HG03565 (cell line): ENCODE data around the gene SETD2.

ENCODE experiments used
- ATAC-seq: cut with Tn5 transposase; IDR thresholded peaks from one replicate; pipeline ENCODE4 v1.9.1; 2021; ENCODE audit warnings: mild to moderate bottlenecking, moderate library complexity; ENCODE audit not compliant: unreplicated experiment

The SETD2 gene

DNA sequence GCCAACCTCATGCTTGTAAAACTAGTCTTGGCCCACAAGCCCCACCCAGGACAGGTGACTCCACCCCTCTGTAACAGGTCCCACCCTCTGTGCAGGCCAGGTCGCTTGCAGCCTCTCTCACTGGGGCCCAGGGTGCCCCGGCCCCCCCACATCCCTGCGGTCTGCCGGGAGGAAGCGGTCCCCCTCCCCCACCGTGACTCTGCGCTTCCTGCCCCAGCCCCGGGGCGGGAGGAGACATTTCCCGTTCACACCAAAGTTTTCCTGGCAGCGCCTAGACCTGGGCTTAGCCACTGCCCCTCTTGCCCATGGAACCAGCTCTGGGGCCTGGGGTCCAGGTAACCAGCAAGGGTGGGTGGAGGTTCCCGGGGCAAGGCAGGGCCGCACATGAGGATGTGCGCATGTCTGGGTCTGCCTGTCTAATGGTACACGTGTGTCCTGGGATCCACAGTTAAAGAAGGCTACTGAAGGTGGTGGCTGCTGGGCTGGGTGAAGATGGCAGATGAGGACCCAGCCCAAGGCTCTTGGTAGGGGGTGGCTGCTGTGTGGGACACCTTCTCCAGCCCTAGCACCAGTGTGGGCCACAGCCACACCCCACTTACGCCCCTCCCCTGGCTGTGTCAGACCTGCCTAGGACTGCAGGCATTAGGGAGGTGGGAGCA, 176.0 kb downstream of the SETD2 start:
- peak; percentile 58 for ATAC-seq

DNA sequence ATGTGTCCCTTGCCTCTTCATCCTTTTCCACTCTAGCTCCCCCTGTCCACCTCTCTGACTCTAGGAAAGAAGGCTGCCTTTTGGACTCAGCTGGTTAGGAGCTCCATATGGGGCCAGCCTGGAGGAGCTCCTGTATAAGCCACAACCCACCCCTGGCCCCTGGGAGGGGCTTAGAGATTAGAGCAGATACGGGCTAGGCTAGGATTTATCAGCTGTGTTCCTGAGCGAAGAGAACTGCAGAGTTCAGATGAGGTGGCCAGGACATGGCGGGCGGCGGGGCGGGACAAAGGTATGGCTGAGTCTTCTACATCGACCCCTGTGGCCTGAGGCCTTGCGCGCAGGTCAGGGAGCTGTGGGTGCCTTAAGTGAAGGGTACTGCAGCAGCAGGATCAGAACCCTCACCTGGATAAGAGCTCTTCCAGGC, 176.6 kb downstream of the SETD2 start:
- ATAC-seq: peak; percentile 3

DNA sequence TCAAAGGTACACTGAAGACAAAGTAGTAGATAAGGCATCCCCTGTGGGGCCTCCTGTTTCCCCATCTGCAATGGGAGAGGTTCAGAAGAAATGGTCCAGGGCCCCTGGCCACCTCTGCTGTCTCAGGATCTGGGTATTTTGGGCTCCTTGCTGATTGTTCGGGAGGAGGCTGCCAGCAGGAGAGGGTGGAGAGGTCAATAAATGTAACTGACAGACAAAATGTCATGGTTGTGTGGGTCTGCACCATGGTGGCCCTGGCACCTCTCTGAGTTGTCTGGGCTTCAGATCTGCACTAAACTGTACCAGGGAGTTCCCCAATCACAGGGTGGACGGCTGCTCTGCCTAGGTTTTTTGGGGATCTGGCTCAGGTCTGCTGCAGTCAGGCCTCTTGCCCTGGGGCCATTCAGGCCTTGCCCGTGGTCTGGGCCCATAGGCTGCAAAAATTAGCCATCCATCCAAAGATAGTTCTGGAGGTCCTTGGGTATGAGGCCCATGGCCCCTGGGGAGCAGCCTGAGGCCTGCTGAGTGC, 177.1 kb downstream of the SETD2 start:
- ATAC-seq: no peak

DNA sequence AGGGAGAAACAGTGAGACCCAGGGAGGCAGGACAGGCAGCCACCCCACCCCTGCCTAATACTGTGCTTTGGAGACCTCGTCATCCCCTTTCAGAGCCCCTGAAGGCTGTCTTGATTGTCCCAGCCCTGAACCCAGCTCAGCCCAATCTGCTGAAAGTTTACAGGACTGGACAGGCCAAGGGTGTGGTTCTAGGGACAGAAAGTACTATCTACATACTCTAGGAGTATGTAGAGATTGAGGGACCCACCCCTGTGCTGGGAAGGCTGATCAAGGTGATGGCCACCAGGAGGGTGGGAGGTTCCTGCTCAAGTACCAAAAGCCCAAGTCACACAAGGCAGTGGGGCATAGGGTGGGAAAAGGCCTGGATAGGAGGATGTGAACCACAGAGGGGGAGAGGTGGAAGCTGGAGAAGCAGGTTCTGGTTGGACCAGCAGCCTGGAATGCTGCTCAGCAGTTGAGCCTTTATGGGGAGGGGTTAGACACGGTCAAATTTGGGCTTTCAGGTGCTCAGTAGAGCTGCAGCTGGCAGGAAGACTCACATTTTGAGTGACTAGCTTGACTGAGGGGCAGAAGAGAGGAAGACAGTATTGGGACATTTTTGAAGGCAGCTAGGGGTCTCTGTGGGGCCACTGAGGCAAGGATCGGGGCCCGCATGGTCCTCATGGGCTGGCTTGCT, 177.7 kb downstream of the SETD2 start:
- ATAC-seq: no peak

DNA sequence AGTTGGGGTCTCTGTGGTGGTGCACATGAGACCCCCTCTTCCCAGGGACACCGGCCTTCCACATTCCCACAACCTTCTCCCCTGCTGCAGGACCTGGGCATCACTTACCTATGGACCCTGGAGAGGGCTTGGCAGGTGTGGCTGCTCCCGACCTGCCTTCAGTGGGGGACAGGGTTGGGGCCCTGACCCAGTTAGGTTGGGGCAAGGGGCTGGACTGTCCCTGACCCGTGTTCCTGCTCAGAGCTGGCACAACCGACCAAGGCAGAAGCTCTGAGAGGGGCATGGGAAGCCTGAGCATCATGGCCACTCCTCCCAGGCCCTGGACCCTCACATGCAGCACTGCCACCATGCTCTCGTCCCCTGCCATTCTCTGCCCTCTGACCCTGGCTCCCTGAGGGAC, 178.3 kb downstream of the SETD2 start:
- ATAC-seq: no peak

DNA sequence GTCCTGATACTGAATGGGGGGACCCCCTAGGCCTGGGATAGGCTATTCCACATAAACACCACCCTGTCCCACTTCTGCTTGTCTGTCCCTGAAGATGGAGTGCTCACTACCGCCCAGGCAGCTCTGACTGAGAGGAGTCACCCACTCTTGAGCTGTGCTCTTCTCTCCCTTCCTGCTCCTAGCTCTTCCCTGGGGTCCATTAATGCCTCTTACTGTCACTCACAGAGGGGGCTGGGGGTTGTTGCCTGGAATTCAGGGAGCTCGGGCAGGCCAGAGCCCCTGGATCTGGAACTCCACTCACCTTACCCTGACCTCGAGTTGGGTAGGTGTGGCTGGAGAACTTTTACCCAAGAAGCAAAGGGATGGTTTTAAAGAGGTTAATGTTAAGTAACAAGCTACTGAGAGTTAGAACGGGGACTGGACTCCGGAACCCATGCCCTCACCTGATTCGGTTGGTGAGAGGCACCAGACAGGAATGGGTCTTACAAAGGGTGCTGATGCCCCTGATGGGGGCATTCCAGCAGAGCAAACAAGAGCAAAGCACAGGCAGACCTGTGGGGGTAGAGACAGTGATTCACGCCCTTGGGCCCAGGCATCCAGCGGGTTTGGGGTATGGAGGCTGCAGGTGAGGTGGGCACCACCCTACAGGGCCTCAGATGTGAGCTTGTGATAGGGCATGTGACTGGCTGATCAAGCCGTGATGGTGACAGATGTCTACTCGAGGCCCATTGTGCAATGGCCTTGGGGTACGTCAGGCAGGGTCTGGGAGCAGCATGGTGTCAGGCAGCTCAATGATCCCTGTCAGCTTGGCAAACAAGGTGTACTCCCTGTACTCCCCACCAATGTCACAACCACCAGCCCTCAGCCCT, 179.1 kb downstream of the SETD2 start:
- ATAC-seq: no peak

DNA sequence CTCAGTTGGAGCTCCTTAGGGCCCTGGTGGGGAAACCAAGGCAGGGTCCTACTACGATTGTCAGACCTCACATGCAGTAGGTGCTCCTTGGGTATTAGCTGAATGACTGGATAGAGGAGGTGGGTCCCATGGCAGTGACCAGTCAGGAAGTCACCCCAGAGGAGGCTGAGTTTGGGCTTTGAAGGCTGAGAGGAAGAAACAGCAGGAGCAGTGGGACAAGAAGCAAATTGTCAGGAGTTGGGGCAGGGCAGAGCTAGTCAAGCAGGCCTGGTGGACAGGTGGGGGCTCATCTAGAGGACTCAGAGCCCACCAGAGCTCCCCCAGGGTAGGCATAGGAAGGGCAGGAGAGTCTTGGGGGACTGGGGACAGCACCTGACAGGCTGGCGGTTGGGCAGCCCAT, 181.4 kb downstream of the SETD2 start:
- ATAC-seq: no peak

DNA sequence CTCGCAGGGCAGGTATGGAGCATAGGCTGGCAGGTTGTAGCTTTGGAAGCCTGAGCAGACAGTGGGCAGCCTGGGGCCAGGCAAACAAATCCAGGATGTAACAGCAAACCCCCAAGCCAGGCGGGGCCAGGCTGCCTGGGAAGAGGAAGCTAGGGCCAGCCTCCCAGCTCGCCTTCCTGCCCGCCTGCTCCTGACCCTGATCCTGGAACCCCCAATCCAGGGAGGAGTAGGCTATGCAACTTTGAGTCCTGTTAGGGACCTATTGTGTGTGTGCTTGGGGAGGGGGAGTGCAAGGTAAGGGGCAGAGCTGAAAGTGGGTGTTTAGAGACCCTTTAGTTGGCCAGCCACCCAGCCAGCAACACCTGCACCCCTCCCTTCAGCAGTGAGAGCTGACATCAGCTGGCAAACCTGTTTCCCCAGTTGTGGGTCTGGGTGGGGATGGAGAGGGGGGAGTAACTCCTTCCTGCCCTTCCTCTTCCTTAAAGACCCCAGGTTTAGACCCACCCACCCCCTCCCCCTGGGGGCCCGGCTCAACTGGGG, 181.9 kb downstream of the SETD2 start:
- no peak for ATAC-seq

DNA sequence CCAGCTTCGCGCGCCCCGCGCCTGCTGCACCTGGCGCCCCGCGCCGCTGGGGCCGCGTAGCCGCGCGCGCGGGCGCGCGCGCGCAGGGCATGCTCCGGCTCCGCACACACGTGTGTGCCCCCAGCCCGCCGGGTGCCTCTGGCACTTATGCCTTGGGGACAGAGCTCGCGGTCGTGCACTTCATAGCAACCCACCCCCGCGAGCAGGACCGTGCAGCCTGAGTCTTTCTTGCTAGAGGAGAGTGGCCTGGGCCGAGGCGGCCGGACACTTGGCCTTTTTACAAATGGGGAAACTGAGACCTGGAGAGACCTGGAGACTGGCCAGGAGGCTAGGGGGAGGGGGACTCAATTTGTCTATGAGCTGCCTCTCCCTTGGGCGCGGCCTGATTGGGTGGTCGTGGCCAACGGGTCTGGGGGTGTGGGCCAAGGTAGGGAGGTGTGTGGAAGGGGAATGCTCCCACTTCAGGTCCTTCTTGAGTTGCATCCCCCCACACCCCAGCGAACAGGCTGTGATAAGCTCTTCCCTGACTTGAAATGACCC, 183.9 kb downstream of the SETD2 start:
- no peak for ATAC-seq

DNA sequence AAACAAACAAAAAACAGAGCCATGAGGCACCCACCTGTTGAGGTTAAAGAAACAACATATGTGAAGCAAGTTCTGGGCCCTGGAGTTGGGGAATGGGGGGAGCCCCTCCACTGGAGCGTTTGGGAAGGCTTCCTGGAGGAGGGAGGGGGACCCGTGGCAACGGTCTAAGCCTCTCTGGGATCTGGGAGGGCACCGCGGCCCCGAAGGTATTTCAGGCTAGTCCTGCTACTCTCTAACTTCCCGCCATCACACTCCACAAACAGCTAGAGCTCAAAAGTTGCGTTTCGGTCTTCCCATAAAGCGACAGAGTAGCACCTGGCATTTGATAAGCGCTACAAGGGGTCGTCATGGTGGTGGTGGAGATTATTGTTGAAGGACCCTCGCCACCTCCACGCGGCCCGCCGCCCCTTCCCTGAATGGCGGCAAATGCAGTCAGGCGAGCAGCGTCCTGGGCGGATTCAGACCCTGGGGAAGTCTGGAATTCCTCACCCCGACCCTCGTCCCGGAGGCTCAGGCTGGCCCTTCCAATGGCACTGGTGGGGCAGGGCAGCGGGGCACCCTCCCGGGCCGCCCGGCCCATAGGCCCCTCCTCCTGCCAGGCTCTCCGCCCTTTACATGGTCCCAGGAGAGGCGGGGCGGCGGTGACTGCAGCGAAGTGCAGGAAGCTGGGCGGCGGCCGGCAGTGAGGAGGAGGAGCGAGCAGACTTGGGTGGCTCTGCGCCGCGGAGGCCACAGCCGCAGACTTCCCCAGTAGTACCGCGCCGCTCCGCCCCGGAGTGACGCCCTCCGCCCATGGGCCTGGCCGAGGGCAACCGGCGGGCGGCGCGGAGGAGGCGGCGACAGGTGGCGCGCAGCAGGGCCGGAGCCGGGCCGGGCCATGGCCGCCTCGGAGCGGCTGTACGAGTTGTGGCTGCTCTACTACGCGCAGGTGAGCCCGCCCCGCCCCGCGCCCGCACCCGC, 184.6 kb downstream of the SETD2 start, which contains the start of gene NBEAL2:
Gene NBEAL2, plus strand, starts transcription at position 682 of the 960 bp plus-strand sequence. Its CDS starts 196 bp downstream, at position 878.
- ATAC-seq: peak; percentile 47

DNA sequence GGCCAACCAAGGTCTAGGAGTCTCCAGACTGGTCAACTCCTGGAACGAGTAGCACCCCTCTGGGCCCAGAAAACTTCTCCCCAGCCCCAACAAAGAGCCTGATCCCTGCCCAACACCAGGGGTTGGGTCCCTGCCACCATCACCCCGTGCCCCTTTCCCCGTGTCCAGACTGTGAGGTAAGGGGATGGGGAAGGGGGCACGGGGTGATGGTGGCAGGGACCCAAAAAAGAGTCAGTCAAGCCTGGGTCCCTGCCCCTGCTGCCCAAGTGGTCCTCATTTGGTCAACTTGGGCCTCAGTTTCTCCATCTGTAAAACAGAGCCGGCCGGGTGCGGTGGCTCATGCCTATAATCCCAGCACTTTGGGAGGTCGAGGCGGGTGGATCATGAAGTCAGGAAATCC, 185.5 kb downstream of the SETD2 start:
- ATAC-seq: no peak

DNA sequence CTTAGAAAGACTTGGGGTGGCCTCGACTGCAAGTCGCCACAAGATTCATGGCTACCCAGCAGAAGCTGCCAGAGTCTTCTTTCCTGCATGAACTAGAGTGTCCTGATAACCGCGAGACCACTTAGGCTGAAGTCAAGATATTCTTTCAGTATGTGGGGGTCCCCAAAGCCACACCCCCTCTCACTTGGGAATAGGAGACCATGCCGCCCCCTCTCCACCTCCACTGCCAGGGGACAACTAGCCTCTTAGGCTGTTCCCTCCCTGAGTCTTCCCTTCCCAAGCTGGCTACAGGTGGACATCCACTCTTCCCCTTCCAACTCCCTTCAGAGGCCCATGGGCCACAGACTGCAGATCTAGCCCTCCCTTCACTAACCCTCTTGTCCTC, 186.1 kb downstream of the SETD2 start:
- ATAC-seq: no peak

DNA sequence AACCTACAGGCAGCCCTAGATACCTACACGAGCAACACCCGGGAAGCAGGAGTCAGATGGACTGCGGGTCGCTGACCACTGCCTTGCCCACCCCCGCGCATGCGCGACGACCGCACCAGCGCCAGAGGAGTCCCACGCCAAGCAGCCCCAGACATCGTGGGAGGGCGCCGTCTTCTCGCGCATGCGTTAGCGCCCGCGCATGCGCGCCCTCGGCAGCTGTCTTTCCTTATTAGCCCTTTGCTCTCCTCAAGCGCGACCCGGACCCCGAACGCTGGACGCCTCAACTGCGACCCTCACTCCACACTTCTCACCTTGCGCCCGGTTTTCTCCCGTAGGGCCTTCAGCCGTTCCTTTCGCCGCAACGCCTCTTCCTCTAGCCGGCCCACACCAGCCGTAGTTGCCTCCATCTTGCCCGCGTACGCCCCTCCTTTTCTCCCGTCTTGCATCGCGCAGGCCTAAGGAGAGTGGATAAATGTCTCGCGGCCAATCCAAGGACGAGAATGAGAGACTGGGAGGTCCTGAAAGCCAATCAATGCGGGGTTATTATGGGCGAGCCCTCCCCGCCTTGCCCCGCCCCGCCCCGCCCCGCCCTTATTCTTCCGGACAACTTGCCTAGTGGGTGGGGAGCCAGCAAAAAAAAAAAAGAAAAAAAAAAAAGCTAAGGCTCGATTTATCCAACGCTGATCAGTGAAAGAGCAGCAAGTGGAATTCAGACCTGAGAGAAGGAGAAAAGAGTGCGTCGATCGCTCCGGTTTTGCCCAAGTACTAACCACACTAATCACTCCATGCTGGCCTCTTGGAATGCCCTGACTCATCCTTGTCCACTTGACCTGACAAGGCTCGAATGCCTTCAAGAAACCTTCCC, 187.4 kb downstream of the SETD2 start, which contains the start of gene CCDC12:
Gene CCDC12, minus strand, starts transcription at position 420 of the 865 bp plus-strand sequence. Its CDS starts 13 bp downstream, at position 407.
- ATAC-seq: peak; percentile 61

DNA sequence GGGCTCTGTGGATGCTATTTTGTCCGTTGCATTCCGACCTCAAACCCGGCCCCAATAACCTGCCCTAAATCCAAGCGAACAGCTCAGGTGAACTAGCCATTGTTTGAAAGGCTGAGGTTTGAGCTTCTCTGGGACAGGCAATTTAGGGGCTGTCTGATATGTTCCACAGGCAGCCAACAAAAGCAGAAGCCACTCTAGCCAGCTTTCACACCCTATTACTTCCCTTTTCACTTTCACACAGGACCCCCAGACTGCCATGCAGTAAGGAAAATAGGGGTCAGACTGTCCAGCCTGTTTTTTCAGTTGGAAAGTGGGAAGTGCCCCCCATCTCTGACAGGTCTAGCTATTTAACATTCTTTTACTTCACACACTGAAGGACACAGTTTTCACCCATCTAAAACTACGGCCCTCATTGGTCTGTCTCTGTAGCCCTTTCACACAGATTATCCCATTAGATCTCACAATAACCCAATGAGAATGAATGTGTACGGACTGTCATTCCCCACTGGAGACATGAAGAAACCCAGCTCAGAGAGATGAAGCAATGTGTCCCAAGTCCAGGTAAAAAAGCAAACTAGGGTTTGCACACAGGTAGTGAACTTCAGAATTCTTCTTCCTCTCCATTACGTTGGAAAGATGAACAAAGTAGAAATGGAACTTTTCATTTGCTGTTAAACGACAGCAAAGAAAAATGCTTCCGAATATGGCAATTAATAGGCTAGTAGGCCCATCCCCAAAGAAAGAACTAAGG, 189.3 kb downstream of the SETD2 start:
- no peak for ATAC-seq

DNA sequence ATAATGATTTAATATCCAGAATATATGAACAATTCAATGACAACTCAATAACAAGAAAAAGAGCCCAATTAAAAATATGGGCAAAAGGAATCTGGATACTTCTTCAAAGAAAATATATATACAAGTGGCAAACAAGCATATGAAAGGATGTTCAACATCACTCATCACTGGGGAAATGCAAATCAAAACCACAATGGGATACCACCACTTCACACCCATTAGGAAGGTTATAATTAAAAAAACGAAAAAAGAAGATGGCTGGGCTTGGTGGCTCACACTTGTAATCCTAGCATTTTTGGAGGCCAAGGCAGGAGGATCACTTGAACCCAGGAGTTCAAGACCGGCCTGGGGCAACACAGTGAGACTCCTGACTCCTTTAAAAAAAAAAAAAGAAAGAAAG, 191.5 kb downstream of the SETD2 start:
- no peak for ATAC-seq

DNA sequence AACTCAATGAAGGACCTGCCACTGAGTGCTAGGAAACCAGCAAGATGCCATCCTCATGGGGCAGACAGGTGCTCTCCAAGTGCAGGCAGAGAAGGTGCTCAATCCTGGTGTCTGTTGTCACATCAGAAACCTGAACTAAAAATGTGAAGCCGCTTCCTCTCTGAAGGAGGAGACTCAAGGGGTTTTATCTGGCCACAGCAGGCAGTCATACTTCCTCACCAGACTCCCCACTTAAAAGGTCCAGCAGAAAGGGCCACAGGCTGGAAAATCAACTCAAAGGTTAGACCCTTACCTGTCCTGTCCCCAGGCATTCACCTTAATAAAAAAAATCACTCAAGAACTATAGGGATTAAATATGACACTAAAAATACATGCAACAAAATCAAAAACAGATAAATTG, 192.2 kb downstream of the SETD2 start:
- no peak for ATAC-seq

DNA sequence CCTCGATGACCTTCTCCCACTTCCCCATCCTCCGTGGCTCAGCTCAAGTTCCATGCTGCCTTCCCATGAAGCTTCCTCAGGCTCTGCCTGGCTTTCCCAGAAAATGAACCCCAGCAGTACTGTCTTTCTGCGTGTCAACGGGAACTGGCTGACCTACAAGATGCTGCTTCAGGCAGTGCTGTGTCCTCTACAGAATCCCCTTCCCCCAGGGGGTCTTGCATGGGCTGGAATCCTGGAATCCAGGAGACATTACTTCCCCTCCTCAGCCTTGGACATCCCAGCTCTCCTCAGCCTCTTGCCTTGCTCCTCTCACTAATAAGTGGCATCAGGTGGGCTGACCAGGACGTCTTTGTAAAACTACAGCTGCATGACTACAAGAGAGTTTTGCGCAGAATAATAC, 192.8 kb downstream of the SETD2 start:
- ATAC-seq: no peak
